ENCODE data around the gene PPP1R9A.

Gene PPP1R9A

DNA sequence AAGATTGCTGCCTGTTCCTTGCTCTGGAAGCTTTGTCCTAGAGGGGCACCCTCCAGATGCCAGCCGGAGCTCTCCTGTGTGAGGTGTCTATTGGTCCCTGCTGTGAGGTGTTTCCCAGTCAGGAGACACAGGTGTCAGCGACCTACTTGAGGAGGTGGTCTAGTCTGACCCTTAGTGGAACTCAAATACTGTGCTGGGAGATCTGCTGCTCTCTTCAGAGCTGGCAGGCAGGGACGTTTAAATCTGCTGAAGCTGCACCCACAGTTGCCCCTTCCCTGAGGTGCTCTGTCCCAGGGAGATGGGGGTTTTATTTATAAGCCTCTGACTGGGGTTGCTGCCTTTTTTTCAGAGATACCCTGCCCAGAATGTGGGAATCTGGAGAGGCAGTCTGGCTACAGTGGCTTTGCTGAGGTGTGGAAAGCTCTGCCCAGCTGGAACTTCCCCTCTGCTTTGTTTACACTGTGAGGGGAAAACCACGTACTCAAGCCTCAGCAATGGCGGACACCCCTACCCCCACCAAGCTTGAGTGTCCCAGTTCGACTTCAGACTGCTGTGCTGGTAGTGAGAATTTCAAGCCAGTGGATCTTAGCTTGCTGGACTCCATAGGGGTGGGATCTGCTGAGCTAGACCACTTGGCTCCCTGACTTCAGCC lies 119.2 kb downstream of the PPP1R9A start:
- Histone ChIP-seq H2AFZ (ENCODE audit: low read depth, low read length, severe bottlenecking) (no peak overlapping the region), H3K79me2 (ENCODE audit: insufficient read depth, low read length) (no peaks in the 10 kb centered on the region), H3K36me3 (ENCODE audit: low read length) (no peaks in the 10 kb centered on the region), H3K9ac (ENCODE audit: low read length) (no peak overlapping the region), H3F3A (ENCODE audit: insufficient read depth) (no peaks in the 10 kb centered on the region), H3K4me3 (ENCODE audit: insufficient read depth, low read length, poor library complexity, severe bottlenecking) (no peak overlapping the region), H3K4me2 (ENCODE audit: low read depth, low read length, poor library complexity, severe bottlenecking) (no peak overlapping the region), H4K20me1 (ENCODE audit: low read depth, low read length) (no peaks in the 10 kb centered on the region), H3K27ac (ENCODE audit: low read depth, low read length) (no peak overlapping the region), H3K9me3 (ENCODE audit: insufficient read depth, low read length) (no peaks in the 10 kb centered on the region; the same call in 1 of the 2 replicates), H3K27me3 (ENCODE audit: low read length) (no peaks in the 10 kb centered on the region), H3K9me2 (replicated peaks; ENCODE audit: insufficient read depth, low read length) (no peaks in the 10 kb centered on the region)
- TF ChIP-seq, protein P1, sequence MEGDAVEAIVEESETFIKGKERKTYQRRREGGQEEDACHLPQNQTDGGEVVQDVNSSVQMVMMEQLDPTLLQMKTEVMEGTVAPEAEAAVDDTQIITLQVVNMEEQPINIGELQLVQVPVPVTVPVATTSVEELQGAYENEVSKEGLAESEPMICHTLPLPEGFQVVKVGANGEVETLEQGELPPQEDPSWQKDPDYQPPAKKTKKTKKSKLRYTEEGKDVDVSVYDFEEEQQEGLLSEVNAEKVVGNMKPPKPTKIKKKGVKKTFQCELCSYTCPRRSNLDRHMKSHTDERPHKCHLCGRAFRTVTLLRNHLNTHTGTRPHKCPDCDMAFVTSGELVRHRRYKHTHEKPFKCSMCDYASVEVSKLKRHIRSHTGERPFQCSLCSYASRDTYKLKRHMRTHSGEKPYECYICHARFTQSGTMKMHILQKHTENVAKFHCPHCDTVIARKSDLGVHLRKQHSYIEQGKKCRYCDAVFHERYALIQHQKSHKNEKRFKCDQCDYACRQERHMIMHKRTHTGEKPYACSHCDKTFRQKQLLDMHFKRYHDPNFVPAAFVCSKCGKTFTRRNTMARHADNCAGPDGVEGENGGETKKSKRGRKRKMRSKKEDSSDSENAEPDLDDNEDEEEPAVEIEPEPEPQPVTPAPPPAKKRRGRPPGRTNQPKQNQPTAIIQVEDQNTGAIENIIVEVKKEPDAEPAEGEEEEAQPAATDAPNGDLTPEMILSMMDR (IDR thresholded peaks at IDR 0.05; ENCODE audit: insufficient read depth, low read length, poor library complexity, severe bottlenecking) = no peak
- no peak for TF ChIP-seq EZH2phosphoT487 (conservative IDR thresholded peaks at IDR 0.05; ENCODE audit: low read length)

DNA sequence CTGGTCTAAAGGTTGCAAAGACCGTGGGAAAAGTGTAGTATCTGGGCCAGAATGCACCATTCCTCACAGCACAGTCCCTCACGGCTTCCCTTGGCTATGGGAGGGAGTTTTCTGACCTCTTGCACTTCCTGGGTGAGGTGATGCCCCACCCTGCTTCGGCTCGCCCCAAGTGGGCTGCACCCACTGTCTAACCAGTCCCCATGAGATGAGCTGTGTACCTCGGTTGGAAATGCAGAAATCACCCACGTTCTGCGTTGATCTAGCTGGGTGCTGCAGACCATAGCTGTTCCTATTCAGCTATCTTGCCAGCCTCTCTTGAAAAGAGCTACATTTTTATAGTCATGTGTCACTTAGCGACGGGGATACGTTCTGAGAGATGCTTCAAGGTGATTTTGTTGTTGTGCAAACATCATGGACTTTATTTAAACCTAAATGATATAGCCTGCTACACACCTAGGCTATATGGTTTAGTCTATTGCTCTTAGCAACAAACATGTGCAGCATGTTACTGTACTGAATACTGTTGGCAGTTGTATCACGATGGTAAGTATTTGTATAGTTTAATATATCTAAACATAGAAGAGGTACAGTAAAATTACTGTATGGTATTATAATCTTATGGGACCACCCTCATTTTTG lies 120.0 kb downstream of the PPP1R9A start:
- H3K9me3 ChIP-seq (ENCODE audit: insufficient read depth, low read length) = no peaks in the 10 kb centered on the region; the same call in 1 of the 2 replicates
- no peak overlapping the region for H3K4me2 ChIP-seq (ENCODE audit: low read depth, low read length, poor library complexity, severe bottlenecking)
- no peaks in the 10 kb centered on the region for H3K27me3 ChIP-seq (ENCODE audit: low read length)
- H3K9me2 ChIP-seq (replicated peaks; ENCODE audit: insufficient read depth, low read length) = no peaks in the 10 kb centered on the region
- H4K20me1 ChIP-seq (ENCODE audit: low read depth, low read length) = no peaks in the 10 kb centered on the region
- H3K4me3 ChIP-seq (ENCODE audit: insufficient read depth, low read length, poor library complexity, severe bottlenecking) = no peak overlapping the region
- H3K36me3 ChIP-seq (ENCODE audit: low read length) = no peaks in the 10 kb centered on the region
- no peak for TF ChIP-seq EZH2phosphoT487 (conservative IDR thresholded peaks at IDR 0.05; ENCODE audit: low read length)
- TF ChIP-seq, protein P1 (IDR thresholded peaks at IDR 0.05; ENCODE audit: insufficient read depth, low read length, poor library complexity, severe bottlenecking) = no peak
- H3K9ac ChIP-seq (ENCODE audit: low read length) = no peak overlapping the region
- H2AFZ ChIP-seq (ENCODE audit: low read depth, low read length, severe bottlenecking) = no peak overlapping the region
- H3K27ac ChIP-seq (ENCODE audit: low read depth, low read length) = no peak overlapping the region
- H3F3A ChIP-seq (ENCODE audit: insufficient read depth) = no peaks in the 10 kb centered on the region
- H3K79me2 ChIP-seq (ENCODE audit: insufficient read depth, low read length) = no peaks in the 10 kb centered on the region

DNA sequence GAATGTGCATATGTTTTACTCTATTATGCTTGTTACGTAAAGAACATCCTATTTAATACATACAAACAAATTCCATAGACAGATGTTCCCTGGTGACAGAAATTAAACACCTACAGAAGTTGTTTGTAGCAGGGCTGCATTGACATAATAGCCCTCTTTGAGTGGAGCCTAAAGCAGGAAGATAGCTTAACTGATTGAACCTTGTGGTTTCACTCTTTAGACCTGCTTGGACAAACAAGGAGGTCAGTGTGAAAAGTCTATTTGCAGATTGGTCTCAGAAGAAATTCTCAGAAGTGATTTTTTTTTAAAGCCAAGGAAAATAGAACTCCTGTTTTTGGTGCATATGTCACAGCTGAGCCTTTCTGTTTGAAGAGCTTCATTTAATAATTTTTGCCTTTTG lies 121.3 kb downstream of the PPP1R9A start:
- Histone ChIP-seq H3K4me2 (ENCODE audit: low read depth, low read length, poor library complexity, severe bottlenecking) (no peak overlapping the region), H3K27ac (ENCODE audit: low read depth, low read length) (no peak overlapping the region), H3K4me3 (ENCODE audit: insufficient read depth, low read length, poor library complexity, severe bottlenecking) (no peak overlapping the region), H4K20me1 (ENCODE audit: low read depth, low read length) (no peaks in the 10 kb centered on the region), H3K9ac (ENCODE audit: low read length) (no peak overlapping the region), H3K9me2 (replicated peaks; ENCODE audit: insufficient read depth, low read length) (no peaks in the 10 kb centered on the region), H2AFZ (ENCODE audit: low read depth, low read length, severe bottlenecking) (no peak overlapping the region), H3K27me3 (ENCODE audit: low read length) (no peaks in the 10 kb centered on the region), H3K79me2 (ENCODE audit: insufficient read depth, low read length) (no peaks in the 10 kb centered on the region), H3K9me3 (ENCODE audit: insufficient read depth, low read length) (no peaks in the 10 kb centered on the region; the same call in 1 of the 2 replicates), H3K36me3 (ENCODE audit: low read length) (no peaks in the 10 kb centered on the region), H3F3A (ENCODE audit: insufficient read depth) (no peaks in the 10 kb centered on the region)
- no peak for TF ChIP-seq EZH2phosphoT487 (conservative IDR thresholded peaks at IDR 0.05; ENCODE audit: low read length)
- TF ChIP-seq, protein P1 (IDR thresholded peaks at IDR 0.05; ENCODE audit: insufficient read depth, low read length, poor library complexity, severe bottlenecking) = no peak

Measured in SU-DHL-6 (cell line).